GM21515 (cell line): Measurements from ENCODE around the gene BCL2L14.
"Not testable (repeated sequence)": the region's sequence is repeated elsewhere in the genome, so short reads cannot be mapped to it uniquely, and the experiment has no call there.

Experiments
- ATAC-seq: cut with Tn5 transposase; IDR thresholded peaks from one replicate; pipeline ENCODE4 v1.9.1; 2021; ENCODE audit not compliant: unreplicated experiment

The BCL2L14 gene

DNA sequence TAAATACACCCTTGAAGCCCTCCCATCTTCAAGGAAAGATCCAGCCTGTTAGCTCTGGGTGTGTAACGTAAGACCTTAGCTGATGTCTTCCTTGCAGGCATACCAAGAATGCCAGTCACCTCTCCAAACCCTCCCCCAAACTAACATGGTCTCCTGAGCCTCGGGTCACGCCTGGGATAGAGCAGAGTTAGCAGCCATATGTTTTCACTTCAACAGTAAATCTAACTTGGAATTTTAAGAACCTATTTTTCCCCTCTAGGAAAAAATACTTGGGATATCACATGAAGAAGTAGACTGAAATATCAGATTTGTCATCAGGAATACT is 27.9 kb downstream of the BCL2L14 start:
- ATAC-seq: no peak

DNA sequence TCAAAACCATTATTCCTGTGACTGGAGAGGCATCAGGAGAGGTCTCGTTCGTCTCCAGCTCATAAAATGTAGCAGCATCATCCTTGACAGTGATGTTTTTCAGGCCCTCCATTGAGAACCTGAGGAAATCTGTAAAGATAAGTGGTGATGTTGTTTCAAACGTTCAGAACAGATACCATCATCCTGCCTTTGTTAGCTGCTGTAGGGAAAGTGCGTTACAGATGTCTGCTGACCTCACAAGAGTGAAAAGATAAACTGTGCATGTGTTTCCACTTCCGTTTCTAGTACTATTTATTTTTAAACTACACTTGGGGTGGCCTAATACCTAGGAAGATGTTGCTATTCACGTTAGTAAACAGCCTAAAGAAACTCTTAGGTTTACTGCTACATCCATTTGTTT is 28.4 kb downstream of the BCL2L14 start:
- ATAC-seq: no peak

DNA sequence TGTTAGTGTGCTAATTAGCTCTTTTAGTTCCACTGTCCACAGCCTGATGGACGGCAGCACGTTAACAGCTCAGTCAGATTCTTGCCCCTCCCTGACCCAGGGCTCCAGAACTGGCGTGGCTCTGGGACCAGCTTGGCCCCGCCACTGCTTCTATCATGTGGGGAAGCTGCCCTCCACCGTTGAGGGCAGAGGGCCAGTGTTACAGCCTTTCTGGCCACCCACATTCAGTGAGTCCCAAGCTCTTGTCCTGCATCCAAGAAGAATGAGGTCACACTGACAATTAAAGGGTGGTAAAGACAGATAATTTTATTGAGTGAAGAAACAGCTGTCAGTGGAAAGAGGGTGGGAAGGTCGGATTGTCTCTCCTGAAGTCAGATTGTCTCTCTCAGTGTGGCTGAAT is 36.9 kb downstream of the BCL2L14 start:
- no peak for ATAC-seq

DNA sequence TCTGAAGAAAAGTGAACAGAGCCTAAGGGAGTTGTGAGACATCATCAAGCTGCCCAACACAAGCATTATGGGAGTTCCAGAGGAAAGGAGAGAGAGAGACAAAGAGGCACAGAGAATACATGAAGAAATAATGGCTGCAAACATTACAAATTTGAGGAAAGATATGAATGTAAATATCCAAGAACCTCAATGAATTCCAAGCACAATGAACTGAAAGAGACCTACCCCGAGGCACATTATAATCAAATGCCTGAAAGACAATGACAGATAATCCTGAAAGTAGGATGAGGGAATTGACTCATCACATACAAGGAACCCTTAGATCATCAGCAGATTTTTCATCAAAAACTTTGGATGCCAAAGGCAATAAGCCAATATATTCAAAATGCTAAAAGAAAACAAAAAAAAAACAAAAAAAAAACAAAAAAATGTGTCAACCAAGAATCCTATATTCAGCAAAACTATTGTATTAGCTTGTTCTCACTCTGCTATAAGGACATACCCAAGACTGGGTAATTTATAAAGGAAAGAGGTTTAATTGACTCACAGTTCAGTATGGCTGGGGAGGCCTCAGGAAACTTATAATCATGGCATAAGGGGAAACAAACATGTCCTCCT is 37.8 kb downstream of the BCL2L14 start:
- ATAC-seq: no peak

DNA sequence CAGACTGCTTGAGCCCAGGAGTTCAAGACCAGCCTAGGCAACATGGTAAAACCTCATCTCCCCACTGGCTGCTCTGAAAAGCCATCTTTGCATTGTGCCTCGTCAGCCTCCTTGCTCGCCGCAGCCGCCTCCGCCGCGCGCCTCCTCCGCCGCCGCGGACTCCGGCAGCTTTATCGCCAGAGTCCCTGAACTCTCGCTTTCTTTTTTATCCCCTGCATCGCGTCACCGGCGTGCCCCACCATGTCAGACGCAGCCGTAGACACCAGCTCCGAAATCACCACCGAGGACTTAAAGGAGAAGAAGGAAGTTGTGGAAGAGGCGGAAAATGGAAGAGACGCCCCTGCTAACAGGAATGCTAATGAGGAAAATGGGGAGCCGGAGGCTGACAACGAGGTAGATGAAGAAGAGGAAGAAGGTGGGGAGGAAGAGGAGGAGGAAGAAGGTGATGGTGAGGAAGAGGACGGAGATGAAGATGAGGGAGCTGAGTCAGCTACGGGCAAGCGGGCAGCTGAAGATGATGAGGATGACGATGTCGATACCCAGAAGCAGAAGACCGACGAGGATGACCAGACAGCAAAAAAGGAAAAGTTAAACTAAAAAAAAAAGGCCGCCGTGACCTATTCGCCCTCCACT is 40.3 kb downstream of the BCL2L14 start:
- ATAC-seq: not testable (repeated sequence)

DNA sequence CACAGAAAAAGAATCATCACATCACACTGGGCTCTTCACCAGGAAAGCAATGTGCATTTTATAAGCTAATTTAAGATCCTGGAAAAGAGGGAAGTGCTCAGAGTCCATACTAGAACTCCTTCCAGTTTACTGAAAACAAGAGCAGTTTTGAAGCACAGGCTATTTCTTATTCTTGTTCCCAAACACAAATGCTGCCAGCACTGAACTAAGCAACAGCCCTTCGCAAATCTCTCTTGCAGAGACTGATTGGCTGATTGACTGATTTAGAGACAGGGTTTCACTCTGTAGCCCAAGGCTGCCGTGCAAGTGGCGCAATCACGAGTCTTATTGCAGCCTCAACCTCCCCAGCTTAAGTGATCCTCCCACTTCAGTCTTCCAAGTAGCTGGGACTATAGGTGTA is 44.8 kb downstream of the BCL2L14 start:
- no peak for ATAC-seq

DNA sequence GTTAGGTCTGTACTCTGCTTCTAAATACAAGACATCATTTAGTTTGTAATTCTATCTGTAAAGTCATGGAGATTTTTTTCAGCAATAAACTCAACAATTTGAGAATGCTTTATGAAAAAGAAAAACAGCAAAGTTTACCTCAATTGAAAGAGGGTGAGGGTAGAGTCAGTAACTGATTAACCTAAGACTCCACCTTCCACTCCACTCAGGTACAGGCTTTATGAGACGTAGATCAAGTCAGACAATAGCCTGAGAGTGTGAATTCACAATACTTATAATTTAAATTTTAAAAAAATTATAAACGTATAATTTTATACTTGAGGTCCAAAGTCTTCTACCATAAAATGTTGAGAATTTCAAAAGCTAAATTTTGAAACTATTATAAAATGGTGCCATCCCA is 45.9 kb downstream of the BCL2L14 start:
- no peak for ATAC-seq

DNA sequence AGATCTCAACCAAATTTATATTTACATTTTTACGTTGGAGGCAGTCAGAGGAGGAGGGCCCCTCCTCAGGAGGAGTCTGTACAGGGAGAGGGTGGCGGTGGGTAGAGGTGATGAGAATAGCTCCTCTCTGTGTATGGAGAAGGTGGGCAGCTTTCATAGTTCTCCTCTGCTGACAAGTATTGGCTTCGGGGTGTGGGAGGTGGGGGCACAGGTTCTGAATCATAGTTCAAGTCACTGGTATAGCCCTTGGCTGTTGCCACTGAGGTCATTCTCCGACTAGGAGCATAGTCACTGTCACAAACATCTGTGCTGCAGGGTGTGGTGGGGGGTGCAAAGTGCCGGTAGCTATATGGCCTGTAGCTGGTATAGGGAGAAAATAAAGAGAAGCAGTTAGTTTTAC is 50.3 kb downstream of the BCL2L14 start:
- no peak for ATAC-seq

DNA sequence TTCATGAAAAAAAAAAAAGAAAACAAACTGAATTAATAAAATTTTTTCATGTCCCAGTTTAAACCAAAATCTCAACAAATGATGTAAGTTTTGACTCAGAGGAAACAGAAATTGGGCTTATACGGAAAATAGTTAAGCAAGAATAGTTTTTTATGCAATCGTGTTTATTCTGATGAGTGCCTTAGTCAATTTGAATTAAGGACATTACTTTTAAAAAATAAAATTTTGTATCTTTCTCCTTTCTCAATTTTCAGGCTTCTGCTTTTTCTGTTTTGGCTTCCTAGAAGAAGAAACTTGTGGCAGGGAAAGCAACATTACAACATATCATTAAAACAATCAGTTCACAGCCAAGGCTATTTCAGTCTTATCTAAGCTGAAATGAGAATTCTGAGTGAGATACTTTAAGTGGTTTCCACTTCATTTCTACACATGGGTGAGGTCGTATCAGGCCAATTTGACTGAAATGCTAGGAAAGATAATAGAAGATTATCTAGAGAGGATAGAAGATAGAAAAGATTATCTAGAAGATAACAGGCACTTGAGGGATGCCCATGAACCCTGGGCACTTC is 52.4 kb downstream of the BCL2L14 start:
- ATAC-seq: no peak

DNA sequence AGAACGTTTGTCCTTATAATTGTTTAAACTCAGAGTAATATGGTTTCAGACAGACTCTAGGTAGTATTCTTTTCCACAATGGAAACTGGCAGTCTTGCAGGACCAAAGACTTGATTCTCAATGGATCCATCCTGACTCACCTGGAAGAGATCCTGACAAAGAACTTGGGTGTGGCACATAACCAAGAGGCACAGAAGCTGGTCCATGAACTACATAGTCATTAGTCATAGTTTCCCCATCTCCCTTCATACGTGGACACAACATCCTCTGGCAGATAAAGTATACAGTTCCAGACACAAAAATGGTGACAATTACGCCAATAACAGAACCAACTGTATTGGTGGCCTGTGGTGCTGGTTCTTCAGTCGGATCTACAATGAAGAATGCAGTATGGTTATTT is 55.8 kb downstream of the BCL2L14 start:
- no peak for ATAC-seq

DNA sequence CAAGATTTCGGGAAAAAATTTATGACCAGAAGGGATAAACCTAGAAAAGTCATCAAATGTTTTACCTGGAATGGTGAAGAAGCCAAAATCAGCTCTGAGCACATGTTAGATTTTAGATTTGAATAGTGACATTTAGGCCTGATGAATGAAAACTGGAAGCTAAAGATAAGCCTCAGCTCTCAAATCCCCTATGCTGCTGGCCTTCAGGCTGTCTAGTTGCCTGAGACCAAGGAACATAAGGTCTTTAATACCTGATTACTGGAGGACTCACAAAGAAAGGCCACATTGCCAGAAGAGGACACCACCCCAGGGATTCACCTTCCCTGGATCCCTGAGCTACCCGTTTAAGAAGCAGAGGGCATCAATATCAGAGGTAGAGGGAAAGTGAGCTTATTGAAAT is 56.6 kb downstream of the BCL2L14 start:
- ATAC-seq: no peak

DNA sequence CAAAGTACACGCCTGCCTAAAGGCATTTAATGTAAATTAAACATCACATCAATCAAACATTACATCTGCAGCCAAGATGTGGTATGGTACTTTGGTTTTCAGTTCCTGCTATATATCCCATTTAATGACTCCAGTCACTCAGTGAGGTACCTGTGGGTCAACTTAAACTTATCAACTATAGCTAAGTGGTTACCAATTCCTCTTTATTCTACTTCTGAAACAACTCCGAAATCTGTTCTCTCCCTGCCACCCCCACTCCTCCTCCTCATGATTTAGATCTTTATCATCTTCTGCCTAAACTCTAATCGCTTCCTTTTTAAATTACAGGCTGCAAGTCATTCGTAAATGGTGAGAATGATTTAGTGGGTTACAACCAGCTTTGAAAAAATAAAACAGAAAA is 57.9 kb downstream of the BCL2L14 start:
- ATAC-seq: no peak

DNA sequence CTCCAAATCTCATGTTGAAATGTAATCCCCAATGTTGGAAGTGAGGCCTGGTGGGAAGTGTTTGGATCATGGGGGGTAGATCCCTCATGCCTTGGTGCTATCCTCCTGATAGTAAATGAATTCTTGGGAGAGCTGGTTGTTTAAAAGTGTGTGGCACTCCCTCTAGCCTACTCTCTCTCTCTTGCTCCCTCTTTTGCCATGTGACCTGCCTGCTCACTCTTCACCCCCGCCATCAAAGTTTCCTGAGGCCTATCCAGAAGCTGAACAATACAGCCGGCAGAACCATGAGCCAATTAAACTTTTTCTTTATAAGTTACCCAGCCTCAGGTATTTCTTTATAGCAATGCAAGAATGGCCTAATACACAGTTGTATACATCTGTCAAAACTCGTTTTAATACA is 62.5 kb downstream of the BCL2L14 start:
- ATAC-seq: no peak

DNA sequence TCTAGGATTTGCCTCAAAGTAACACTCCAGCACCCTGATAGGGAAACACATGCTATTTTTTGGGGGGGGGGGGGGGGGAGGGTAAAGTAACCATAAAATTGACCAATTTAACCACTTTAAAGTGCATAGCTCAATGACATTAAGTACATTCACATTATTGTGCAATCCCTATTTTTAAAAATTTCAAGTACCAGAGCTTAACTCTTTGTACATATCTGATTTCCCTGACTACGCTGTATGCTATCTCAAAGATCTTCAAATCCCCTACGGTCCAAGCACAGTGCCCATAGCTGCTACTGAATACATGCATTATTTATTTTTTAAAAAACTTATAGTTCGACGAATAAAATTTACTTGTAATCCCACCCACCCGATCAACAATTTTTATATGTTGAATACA is 63.0 kb downstream of the BCL2L14 start:
- no peak for ATAC-seq

DNA sequence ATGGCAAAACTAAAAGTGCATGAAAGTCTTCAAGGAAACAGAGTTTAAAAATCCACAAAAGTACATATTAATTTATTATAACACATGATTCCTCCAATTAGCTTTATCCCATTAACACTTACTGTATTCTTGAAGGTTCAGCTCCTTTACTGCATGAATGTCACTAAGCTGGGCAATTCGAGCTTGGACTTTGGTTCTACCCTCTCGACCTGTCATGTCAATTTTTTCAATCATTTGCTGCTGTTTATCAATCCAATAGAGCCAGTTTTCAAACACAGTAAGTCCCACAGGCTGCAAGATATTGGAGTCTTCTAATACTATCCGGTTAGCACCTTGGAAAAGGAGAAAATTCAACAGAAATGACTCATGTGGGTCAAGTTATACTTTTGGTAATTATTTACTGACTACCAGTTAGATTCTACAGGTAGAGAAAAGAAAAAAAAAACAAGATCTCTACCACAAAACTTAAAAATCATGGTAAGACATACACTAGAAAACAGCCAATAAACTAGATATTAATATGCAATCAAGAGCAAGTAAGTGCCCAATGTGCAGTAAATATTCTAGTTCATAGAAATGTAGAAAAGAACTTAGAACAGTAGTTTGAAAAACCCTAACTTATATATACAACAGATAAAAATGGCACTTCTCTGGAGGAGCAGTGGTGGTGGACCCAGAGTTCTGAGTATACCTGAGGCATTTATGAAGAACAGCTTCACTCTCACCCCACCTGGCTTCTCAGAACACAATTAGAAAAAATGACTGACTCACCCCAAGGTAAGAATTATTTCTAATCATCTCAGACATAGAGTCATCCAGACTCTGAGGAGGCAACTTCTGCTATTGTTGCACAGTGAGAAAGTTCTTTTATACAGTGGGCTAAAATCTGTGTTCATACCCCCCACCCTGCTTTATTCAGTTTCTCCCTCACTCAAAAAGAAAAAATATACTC is 67.7 kb downstream of the BCL2L14 start:
- no peak for ATAC-seq

DNA sequence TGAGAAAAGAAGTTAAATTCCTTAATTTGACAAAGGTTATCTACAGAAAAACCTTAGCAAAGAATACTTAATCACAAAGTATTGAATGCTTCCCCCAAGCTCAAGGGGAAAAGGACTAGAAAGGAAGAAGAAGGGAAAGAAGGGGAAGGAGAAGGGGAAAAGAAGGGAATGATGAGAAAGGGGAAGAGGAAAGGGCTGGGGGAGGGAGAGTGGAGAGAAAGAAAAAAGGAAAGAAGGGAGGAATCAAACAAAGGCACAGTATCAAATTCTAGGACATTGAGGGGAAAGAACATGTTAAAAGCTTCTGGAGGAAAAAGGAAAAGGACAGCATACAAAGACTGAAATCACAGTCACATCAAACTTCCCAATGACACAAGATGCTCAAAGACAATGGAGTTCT is 70.3 kb downstream of the BCL2L14 start:
- ATAC-seq: no peak

DNA sequence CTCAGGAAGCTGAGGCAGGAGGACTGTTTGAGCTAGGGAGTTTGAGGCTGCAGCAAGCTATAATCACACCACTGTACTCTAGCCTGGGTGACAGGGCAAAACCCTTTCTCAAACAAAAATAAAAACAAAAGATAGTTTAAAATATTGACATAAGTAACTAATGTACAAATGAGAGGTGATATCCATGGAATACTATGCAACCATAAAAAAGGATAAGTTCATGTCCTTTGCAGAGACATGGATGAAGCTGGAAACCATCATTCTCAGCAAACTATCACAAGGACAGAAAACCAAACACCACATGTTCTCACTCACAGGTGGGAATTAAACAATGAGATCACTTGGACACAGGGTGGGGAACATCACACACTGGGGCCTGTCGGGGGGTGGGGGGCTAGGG is 73.8 kb downstream of the BCL2L14 start:
- not testable (repeated sequence) for ATAC-seq

DNA sequence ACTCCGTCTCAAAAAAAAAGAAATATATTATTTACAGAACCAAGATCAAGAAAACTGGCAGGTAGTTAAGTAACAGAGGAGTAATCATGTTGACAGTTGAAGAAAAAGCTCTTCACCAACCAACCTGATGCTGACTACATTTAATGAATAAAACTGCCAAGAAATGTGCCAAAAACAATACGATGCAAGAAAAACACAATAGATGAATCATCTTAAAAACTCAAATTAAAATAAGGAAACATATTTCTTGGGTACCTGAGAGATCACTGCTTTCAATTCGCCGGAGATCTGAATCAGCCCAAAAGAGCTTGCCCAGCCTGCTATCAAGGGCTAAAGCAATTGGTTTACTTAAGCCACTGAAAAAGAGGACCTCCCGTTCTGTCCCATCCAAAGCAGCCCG is 76.4 kb downstream of the BCL2L14 start:
- no peak for ATAC-seq
